IMR-90 (cell line): ENCODE measurements around the gene KCNK7. TPM values are rescaled to one million over a fixed set of nuclear protein-coding genes. Genes with fewer than 3 reads are reported as not detected.

Source experiments
- ATAC-seq: fragments of 200-7000 bp; cut with Tn5 transposase; 2 replicates; pipeline ENCODE4 v1.9.1; 2020; ENCODE audit warnings: low read depth, mild to moderate bottlenecking, moderate library complexity
- BruUV-seq: library from RNA; stranded (reverse); fragments of 400-500 nt; replicated peaks from 2 replicates; lab custom pipeline; 2021; lab: Mats Ljungman, UMichigan
- CTCF ChIA-PET: fragments of 300-600 bp; formaldehyde crosslinking; extraction: SDS; loops from one replicate; lab custom pipeline; 2021; ENCODE audit warnings: antibody characterized with exemption; lab: Yijun Ruan, JAX
- POLR2A ChIA-PET: fragments of 300-600 bp; sonication (Branson Sonifier 250); formaldehyde crosslinking; loops from one replicate; lab custom pipeline; 2022; ENCODE audit warnings: antibody characterized with exemption; ENCODE audit not compliant: unreplicated experiment; lab: Charles Lee
- DNase-seq: peaks from one replicate; pipeline ENCODE4 v3.0.0; 2013
- H2AFZ ChIP-seq: replicated peaks from 2 replicates; pipeline ENCODE3; 2013; ENCODE audit warnings: low read length, mild to moderate bottlenecking; ENCODE audit not compliant: poor library complexity
- H2AK5ac ChIP-seq: 2 replicates; pipeline ENCODE4 v1.6.1; 2013; ENCODE audit warnings: low read depth, low read length, inconsistent platforms
- H2AK9ac ChIP-seq: replicated peaks from 2 replicates; pipeline ENCODE3; 2013; ENCODE audit warnings: mild to moderate bottlenecking, low read depth, low read length, moderate library complexity; ENCODE audit not compliant: poor library complexity
- H2BK120ac ChIP-seq: 2 replicates; pipeline ENCODE4 v1.6.1; 2013; ENCODE audit warnings: low read depth, low read length, inconsistent platforms
- H2BK15ac ChIP-seq: 3 replicates; pipeline ENCODE4 v1.6.1; 2013; ENCODE audit warnings: low read depth, low read length, inconsistent platforms
- H2BK20ac ChIP-seq: 2 replicates; pipeline ENCODE4 v1.6.1; 2013; ENCODE audit warnings: low read depth, mild to moderate bottlenecking, inconsistent platforms, low read length, moderate library complexity
- H2BK5ac ChIP-seq: 2 replicates; pipeline ENCODE4 v1.6.1; 2013; ENCODE audit warnings: mild to moderate bottlenecking, low read depth, low read length, inconsistent platforms; ENCODE audit not compliant: poor library complexity, severe bottlenecking
- H3K14ac ChIP-seq: replicated peaks from 2 replicates; pipeline ENCODE4 v1.6.1; 2013; ENCODE audit warnings: low read depth, low read length, inconsistent platforms
- H3K18ac ChIP-seq: 2 replicates; pipeline ENCODE4 v1.6.1; 2013; ENCODE audit warnings: low read depth, low read length, control low read depth
- H3K23ac ChIP-seq: 2 replicates; pipeline ENCODE4 v1.6.1; 2013; ENCODE audit warnings: low read depth, low read length, inconsistent platforms
- H3K27ac ChIP-seq: 2 replicates; pipeline ENCODE4 v1.5.1; 2013; ENCODE audit warnings: mild to moderate bottlenecking, control low read depth, low read length; ENCODE audit not compliant: insufficient read depth
- H3K27me3 ChIP-seq: 2 replicates; pipeline ENCODE4 v1.6.1; 2013; ENCODE audit warnings: low read length; ENCODE audit not compliant: control insufficient read depth, insufficient read depth
- H3K36me3 ChIP-seq: 2 replicates; pipeline ENCODE4 v1.6.1; 2013; ENCODE audit warnings: low read length, mixed read lengths; ENCODE audit not compliant: control insufficient read depth, insufficient read depth
- H3K4ac ChIP-seq: 2 replicates; pipeline ENCODE4 v1.6.1; 2013; ENCODE audit warnings: low read depth, low read length, inconsistent platforms
- H3K4me1 ChIP-seq: 2 replicates; pipeline ENCODE4 v1.6.1; 2013; ENCODE audit warnings: low read length, mixed read lengths; ENCODE audit not compliant: control insufficient read depth, insufficient read depth
- H3K4me2 ChIP-seq: 2 replicates; pipeline ENCODE4 v1.6.1; 2013; ENCODE audit warnings: low read depth, mild to moderate bottlenecking, control low read depth, low read length, moderate library complexity
- H3K4me3 ChIP-seq: 2 replicates; pipeline ENCODE4 v1.5.1; 2013; ENCODE audit warnings: low read depth, mild to moderate bottlenecking, control low read depth, low read length, moderate library complexity; ENCODE audit not compliant: insufficient read depth
- H3K56ac ChIP-seq: 2 replicates; pipeline ENCODE4 v1.6.1; 2013; ENCODE audit warnings: low read length, inconsistent platforms; ENCODE audit not compliant: insufficient read depth; ENCODE audit errors: extremely low read depth
- H3K79me1 ChIP-seq, 2 experiments: 2 replicates each; pipeline ENCODE4 v1.6.1; 2013; ENCODE audit warnings: low read length in 2 of 2, inconsistent platforms in 1 of 2, low read depth in 1 of 2
- H3K9ac ChIP-seq: 2 replicates; pipeline ENCODE4 v1.6.1; 2013; ENCODE audit warnings: low read depth, low read length, control low read depth
- H3K9me1 ChIP-seq: 2 replicates; pipeline ENCODE4 v1.6.1; 2013; ENCODE audit warnings: low read length, inconsistent platforms; ENCODE audit not compliant: insufficient read depth
- H3K9me3 ChIP-seq: 2 replicates; pipeline ENCODE4 v1.6.1; 2013; ENCODE audit warnings: low read length; ENCODE audit not compliant: control insufficient read depth, insufficient read depth
- H4K20me1 ChIP-seq: 2 replicates; pipeline ENCODE4 v1.6.1; 2013; ENCODE audit warnings: low read length, inconsistent platforms; ENCODE audit not compliant: insufficient read depth
- H4K5ac ChIP-seq: 2 replicates; pipeline ENCODE4 v1.6.1; 2013; ENCODE audit warnings: mild to moderate bottlenecking, low read depth, low read length, control low read depth
- H4K8ac ChIP-seq, 2 experiments: 2 replicates each; pipeline ENCODE4 v1.6.1; 2013; ENCODE audit warnings: low read depth in 2 of 2, low read length in 2 of 2, control low read depth in 1 of 2, inconsistent platforms in 1 of 2
- H4K91ac ChIP-seq: 2 replicates; pipeline ENCODE4 v1.6.1; 2013; ENCODE audit warnings: low read depth, low read length, inconsistent platforms; ENCODE audit not compliant: insufficient read depth
- CEBPB ChIP-seq: IDR thresholded peaks from 2 replicates; pipeline ENCODE4 v1.6.1; 2012; ENCODE audit warnings: low read depth, low read length, improper control_type of control experiment
- FOS ChIP-seq: fragments of 150-350 bp; IDR thresholded peaks from 2 replicates; pipeline ENCODE4 v1.6.1; 2016; ENCODE audit warnings: low read depth, low read length
- MAZ ChIP-seq: IDR thresholded peaks from 2 replicates; pipeline ENCODE4 v1.6.1; 2012; ENCODE audit warnings: low read depth, mild to moderate bottlenecking, low read length, improper control_type of control experiment, moderate library complexity, borderline replicate concordance
- MXI1 ChIP-seq: IDR thresholded peaks from 2 replicates; pipeline ENCODE4 v1.6.1; 2012; ENCODE audit warnings: low read depth, mild to moderate bottlenecking, low read length, moderate library complexity, borderline replicate concordance
- POLR2A ChIP-seq: IDR thresholded peaks from 2 replicates; pipeline ENCODE4 v1.6.1; 2012; ENCODE audit warnings: mild to moderate bottlenecking, low read depth, low read length
- RAD21 ChIP-seq: IDR thresholded peaks from 2 replicates; pipeline ENCODE4 v1.6.1; 2012; ENCODE audit warnings: low read length, improper control_type of control experiment
- RCOR1 ChIP-seq: IDR thresholded peaks from 2 replicates; pipeline ENCODE4 v1.6.1; 2012; ENCODE audit warnings: mild to moderate bottlenecking, low read length, improper control_type of control experiment; ENCODE audit not compliant: insufficient replicate concordance
- USF2 ChIP-seq: fragments of 150-350 bp; IDR thresholded peaks from 2 replicates; pipeline ENCODE4 v1.6.1; 2017; ENCODE audit warnings: mild to moderate bottlenecking, antibody characterized with exemption, low read length, low read depth
- WGBS, 2 experiments: methylation state at CpG; one replicate each; pipeline versions ENCODE4 v1.1.5 to v1.1.7; 2013; ENCODE audit warnings: missing lambda C conversion rate in 2 of 2; ENCODE audit not compliant: insufficient read length in 1 of 2; ENCODE audit errors: extremely low coverage in 2 of 2; 5-methylcytosine and 5-hydroxymethylcytosine counted together
- dilution Hi-C: fragments of 300-500 bp; cut with HindIII; formaldehyde crosslinking; loops from one replicate; pipeline ENCODE4 v1.14.3; 2018; ENCODE audit warnings: low sequenced_read_pairs; ENCODE audit not compliant: unreplicated experiment
- in situ Hi-C: fragments of 300-500 bp; cut with MboI; formaldehyde crosslinking; loops from 3 replicates; pipeline ENCODE4 v1.14.3; 2019; ENCODE audit warnings: low sequenced_read_pairs, inconsistent platforms, mixed read lengths
- intact Hi-C: fragments of 100-400 bp; cut with micrococcal nuclease; formaldehyde crosslinking; loops from 2 replicates; pipeline ENCODE4 v1.10.0; 2022
- polyA plus RNA-seq, 3 experiments: library from polyadenylated mRNA; depleted of rRNA; stranded (reverse); fragments of >200 nt; gene quantifications; 2 replicates each; pipeline ENCODE4 v1.2.3, GENCODE V29; 2012; ENCODE audit warnings: low replicate concordance in 1 of 3
- total RNA-seq: library from RNA; depleted of rRNA; stranded (reverse); fragments of >200 nt; gene quantifications from 2 replicates; pipeline ENCODE4 v1.2.3, GENCODE V29; 2012

Gene KCNK7
- total and polyA plus RNA-seq, 2 of the 4 experiments (the other 2 are of a cell fraction) = 0.09 TPM; not detected in 1

- WGBS, 2 experiments = 100% methylated on average over 1 of the region's 6 CpGs; no CpG with 5 or more reads in 1 of the 2 experiments
- H3K27me3 ChIP-seq = no peaks in the 10 kb centered on the region
- no peak overlapping the region for H3K56ac ChIP-seq
- H3K79me1 ChIP-seq = peaks cover 8 to 52% of the 10 kb centered on the region in 2 experiments
- no peak overlapping the region for H2AK9ac ChIP-seq
- no peak overlapping the region for H3K4ac ChIP-seq
- no peak overlapping the region for H2BK20ac ChIP-seq
- DNase-seq (no peak), ATAC-seq (no peak)
- H3K23ac ChIP-seq = no peak overlapping the region
- no peak overlapping the region for H3K4me3 ChIP-seq
- no peak overlapping the region for H2BK120ac ChIP-seq
- peaks cover 13% of the 10 kb centered on the region; the same call in 1 of the 2 replicates for H4K20me1 ChIP-seq
- TF ChIP-seq POLR2A (no peak), USF2 (no peak), FOS (no peak), CEBPB (no peak), RCOR1 (no peak), MXI1 (no peak), RAD21 (no peak), MAZ (no peak)
- peaks cover 8% of the 10 kb centered on the region for H3K4me1 ChIP-seq
- in situ Hi-C loops = no loop called here
- no peak overlapping the region for H3K18ac ChIP-seq
- POLR2A ChIA-PET = no interaction called here
- no TSS peak for BruUV-seq
- peaks cover 10% of the 10 kb centered on the region for H3K36me3 ChIP-seq
- H3K9me3 ChIP-seq = no peaks in the 10 kb centered on the region
- no peak overlapping the region for H3K4me2 ChIP-seq
- no peak overlapping the region for H3K14ac ChIP-seq
- intact Hi-C loops = no loop called here
- peaks cover 19% of the 10 kb centered on the region for H3K9me1 ChIP-seq
- no peak overlapping the region for H2BK15ac ChIP-seq
- no peak overlapping the region for H4K8ac ChIP-seq
- dilution Hi-C loops = no loop called here
- CTCF ChIA-PET = no interaction called here
- no peak overlapping the region for H3K27ac ChIP-seq
- no peak overlapping the region for H4K91ac ChIP-seq
- no peak overlapping the region for H4K5ac ChIP-seq
- H2AFZ ChIP-seq = no peak overlapping the region
- no peak overlapping the region; the same call in 1 of the 2 replicates for H2AK5ac ChIP-seq
- no peak overlapping the region for H2BK5ac ChIP-seq
- no peak overlapping the region for H3K9ac ChIP-seq
These were observed 48.4 kb upstream of the KCNK7 start for GRCh38 chr11:65643971-65644370.
